ENCODE measurements around the gene PHETA2.

DNA sequence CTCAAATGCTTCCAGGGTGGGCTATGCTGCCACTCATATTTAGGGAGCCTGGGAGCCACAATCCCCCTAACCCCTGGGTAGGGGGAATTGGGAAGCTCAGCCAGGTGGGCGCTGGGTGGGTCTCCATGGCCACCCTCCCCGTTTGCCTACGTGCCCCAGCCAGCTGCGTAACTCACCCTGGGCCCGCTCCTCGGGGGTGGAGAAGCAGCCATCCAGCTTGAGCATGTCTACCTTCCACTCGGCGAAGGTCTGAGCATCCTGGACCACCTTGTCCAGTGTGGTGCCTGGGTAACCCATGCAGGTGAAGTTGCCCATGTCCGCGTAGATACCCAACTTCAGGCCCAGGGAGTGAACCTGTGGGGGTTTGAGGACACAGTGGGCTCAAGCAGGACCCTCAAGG is 7.1 kb upstream of the PHETA2 start:
- no peak for TF ChIP-seq CTCF (IDR thresholded peaks at IDR 0.05)
- TF ChIP-seq POLR2A (IDR thresholded peaks at IDR 0.05), result no peak
- no peak for TF ChIP-seq POLR2AphosphoS5 (IDR thresholded peaks at IDR 0.05)
- TF ChIP-seq EP300 (IDR thresholded peaks at IDR 0.05), result no peak
